GM12892 (cell line): ENCODE results near the gene AGBL3.

Experiments
- POLR2A ChIP-seq: IDR thresholded peaks from 2 replicates; pipeline ENCODE4 v1.6.1; 2011; ENCODE audit warnings: low read depth, low read length, control low read depth
- POLR2AphosphoS5 ChIP-seq: IDR thresholded peaks from 2 replicates; pipeline ENCODE4 v1.6.1; 2011; ENCODE audit warnings: low read depth, low read length, control low read depth

DNA sequence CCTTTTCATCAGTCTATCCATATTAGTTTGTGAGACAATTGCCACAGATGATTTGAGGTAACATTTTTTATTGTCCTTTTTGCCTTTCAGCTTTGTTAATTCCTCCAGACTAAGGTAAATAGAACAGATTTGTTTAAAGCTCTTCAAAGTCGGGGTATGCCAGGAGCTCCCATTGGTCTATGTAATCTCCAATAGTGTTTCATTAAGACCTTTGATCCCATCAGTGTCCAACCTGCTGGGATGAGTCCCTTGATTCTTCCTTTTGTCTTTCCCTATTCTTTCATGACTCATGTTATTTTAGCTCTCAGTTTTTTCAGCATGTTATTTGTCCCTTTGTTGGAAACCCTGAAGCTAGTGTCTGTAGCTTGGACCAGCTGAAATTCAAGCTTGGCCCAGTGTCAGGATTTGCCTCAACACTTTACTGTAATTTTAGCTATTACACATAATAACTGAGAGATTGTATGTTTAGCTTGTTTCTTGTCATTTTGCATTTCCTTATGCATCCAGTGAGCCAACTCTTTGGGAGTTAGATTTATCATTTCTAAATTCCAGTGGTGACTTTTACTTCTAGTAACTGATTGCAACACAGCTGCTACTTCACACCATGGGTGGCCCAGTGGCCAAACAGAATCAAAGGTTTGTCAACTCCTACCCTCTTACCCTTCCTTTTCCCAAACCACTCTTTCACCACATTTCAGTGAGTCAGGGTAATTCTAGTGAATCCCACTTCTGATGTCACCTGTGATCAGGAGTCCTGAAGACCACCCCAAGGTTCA, 15.3 kb downstream of the AGBL3 start:
- TF ChIP-seq POLR2A (no peak), POLR2AphosphoS5 (no peak)
